IMR-90 (cell line): ENCODE results near the gene KDM5B. TPM values are rescaled to one million over a fixed set of nuclear protein-coding genes. Genes with fewer than 3 reads are reported as not detected.
"Not testable (repeated sequence)": the region's sequence is repeated elsewhere in the genome, so short reads cannot be mapped to it uniquely, and the experiment has no call there.

Experiments used
- ATAC-seq: fragments of 200-7000 bp; cut with Tn5 transposase; 2 replicates; pipeline ENCODE4 v1.9.1; 2020; ENCODE audit warnings: low read depth, mild to moderate bottlenecking, moderate library complexity
- BruUV-seq: library from RNA; stranded (reverse); fragments of 400-500 nt; replicated peaks from 2 replicates; lab custom pipeline; 2021; lab: Mats Ljungman, UMichigan
- CTCF ChIA-PET: fragments of 300-600 bp; formaldehyde crosslinking; extraction: SDS; loops from one replicate; lab custom pipeline; 2021; ENCODE audit warnings: antibody characterized with exemption; lab: Yijun Ruan, JAX
- POLR2A ChIA-PET: fragments of 300-600 bp; sonication (Branson Sonifier 250); formaldehyde crosslinking; loops from one replicate; lab custom pipeline; 2022; ENCODE audit warnings: antibody characterized with exemption; ENCODE audit not compliant: unreplicated experiment; lab: Charles Lee
- DNase-seq: peaks from one replicate; pipeline ENCODE4 v3.0.0; 2013
- H2AFZ ChIP-seq: replicated peaks from 2 replicates; pipeline ENCODE3; 2013; ENCODE audit warnings: low read length, mild to moderate bottlenecking; ENCODE audit not compliant: poor library complexity
- H2AK5ac ChIP-seq: 2 replicates; pipeline ENCODE4 v1.6.1; 2013; ENCODE audit warnings: low read depth, low read length, inconsistent platforms
- H2AK9ac ChIP-seq: replicated peaks from 2 replicates; pipeline ENCODE3; 2013; ENCODE audit warnings: mild to moderate bottlenecking, low read depth, low read length, moderate library complexity; ENCODE audit not compliant: poor library complexity
- H2BK120ac ChIP-seq: 2 replicates; pipeline ENCODE4 v1.6.1; 2013; ENCODE audit warnings: low read depth, low read length, inconsistent platforms
- H2BK15ac ChIP-seq: 3 replicates; pipeline ENCODE4 v1.6.1; 2013; ENCODE audit warnings: low read depth, low read length, inconsistent platforms
- H2BK20ac ChIP-seq: 2 replicates; pipeline ENCODE4 v1.6.1; 2013; ENCODE audit warnings: low read depth, mild to moderate bottlenecking, inconsistent platforms, low read length, moderate library complexity
- H2BK5ac ChIP-seq: 2 replicates; pipeline ENCODE4 v1.6.1; 2013; ENCODE audit warnings: mild to moderate bottlenecking, low read depth, low read length, inconsistent platforms; ENCODE audit not compliant: poor library complexity, severe bottlenecking
- H3K14ac ChIP-seq: replicated peaks from 2 replicates; pipeline ENCODE4 v1.6.1; 2013; ENCODE audit warnings: low read depth, low read length, inconsistent platforms
- H3K18ac ChIP-seq: 2 replicates; pipeline ENCODE4 v1.6.1; 2013; ENCODE audit warnings: low read depth, low read length, control low read depth
- H3K23ac ChIP-seq: 2 replicates; pipeline ENCODE4 v1.6.1; 2013; ENCODE audit warnings: low read depth, low read length, inconsistent platforms
- H3K27ac ChIP-seq: 2 replicates; pipeline ENCODE4 v1.5.1; 2013; ENCODE audit warnings: mild to moderate bottlenecking, control low read depth, low read length; ENCODE audit not compliant: insufficient read depth
- H3K27me3 ChIP-seq: 2 replicates; pipeline ENCODE4 v1.6.1; 2013; ENCODE audit warnings: low read length; ENCODE audit not compliant: control insufficient read depth, insufficient read depth
- H3K36me3 ChIP-seq: 2 replicates; pipeline ENCODE4 v1.6.1; 2013; ENCODE audit warnings: low read length, mixed read lengths; ENCODE audit not compliant: control insufficient read depth, insufficient read depth
- H3K4ac ChIP-seq: 2 replicates; pipeline ENCODE4 v1.6.1; 2013; ENCODE audit warnings: low read depth, low read length, inconsistent platforms
- H3K4me1 ChIP-seq: 2 replicates; pipeline ENCODE4 v1.6.1; 2013; ENCODE audit warnings: low read length, mixed read lengths; ENCODE audit not compliant: control insufficient read depth, insufficient read depth
- H3K4me2 ChIP-seq: 2 replicates; pipeline ENCODE4 v1.6.1; 2013; ENCODE audit warnings: low read depth, mild to moderate bottlenecking, control low read depth, low read length, moderate library complexity
- H3K4me3 ChIP-seq: 2 replicates; pipeline ENCODE4 v1.5.1; 2013; ENCODE audit warnings: low read depth, mild to moderate bottlenecking, control low read depth, low read length, moderate library complexity; ENCODE audit not compliant: insufficient read depth
- H3K56ac ChIP-seq: 2 replicates; pipeline ENCODE4 v1.6.1; 2013; ENCODE audit warnings: low read length, inconsistent platforms; ENCODE audit not compliant: insufficient read depth; ENCODE audit errors: extremely low read depth
- H3K79me1 ChIP-seq, 2 experiments: 2 replicates each; pipeline ENCODE4 v1.6.1; 2013; ENCODE audit warnings: low read length in 2 of 2, inconsistent platforms in 1 of 2, low read depth in 1 of 2
- H3K9ac ChIP-seq: 2 replicates; pipeline ENCODE4 v1.6.1; 2013; ENCODE audit warnings: low read depth, low read length, control low read depth
- H3K9me1 ChIP-seq: 2 replicates; pipeline ENCODE4 v1.6.1; 2013; ENCODE audit warnings: low read length, inconsistent platforms; ENCODE audit not compliant: insufficient read depth
- H3K9me3 ChIP-seq: 2 replicates; pipeline ENCODE4 v1.6.1; 2013; ENCODE audit warnings: low read length; ENCODE audit not compliant: control insufficient read depth, insufficient read depth
- H4K20me1 ChIP-seq: 2 replicates; pipeline ENCODE4 v1.6.1; 2013; ENCODE audit warnings: low read length, inconsistent platforms; ENCODE audit not compliant: insufficient read depth
- H4K5ac ChIP-seq: 2 replicates; pipeline ENCODE4 v1.6.1; 2013; ENCODE audit warnings: mild to moderate bottlenecking, low read depth, low read length, control low read depth
- H4K8ac ChIP-seq, 2 experiments: 2 replicates each; pipeline ENCODE4 v1.6.1; 2013; ENCODE audit warnings: low read depth in 2 of 2, low read length in 2 of 2, control low read depth in 1 of 2, inconsistent platforms in 1 of 2
- H4K91ac ChIP-seq: 2 replicates; pipeline ENCODE4 v1.6.1; 2013; ENCODE audit warnings: low read depth, low read length, inconsistent platforms; ENCODE audit not compliant: insufficient read depth
- MAFK ChIP-seq: IDR thresholded peaks from 2 replicates; pipeline ENCODE4 v1.6.1; 2012; ENCODE audit warnings: low read depth, low read length, improper control_type of control experiment
- MAZ ChIP-seq: IDR thresholded peaks from 2 replicates; pipeline ENCODE4 v1.6.1; 2012; ENCODE audit warnings: low read depth, mild to moderate bottlenecking, low read length, improper control_type of control experiment, moderate library complexity, borderline replicate concordance
- POLR2A ChIP-seq: IDR thresholded peaks from 2 replicates; pipeline ENCODE4 v1.6.1; 2012; ENCODE audit warnings: mild to moderate bottlenecking, low read depth, low read length
- RFX5 ChIP-seq: IDR thresholded peaks from 2 replicates; pipeline ENCODE4 v1.8.0; 2012; ENCODE audit warnings: low read depth, mild to moderate bottlenecking, low read length, moderate library complexity
- WGBS, 2 experiments: methylation state at CpG; one replicate each; pipeline versions ENCODE4 v1.1.5 to v1.1.7; 2013; ENCODE audit warnings: missing lambda C conversion rate in 2 of 2; ENCODE audit not compliant: insufficient read length in 1 of 2; ENCODE audit errors: extremely low coverage in 2 of 2; 5-methylcytosine and 5-hydroxymethylcytosine counted together
- dilution Hi-C: fragments of 300-500 bp; cut with HindIII; formaldehyde crosslinking; loops from one replicate; pipeline ENCODE4 v1.14.3; 2018; ENCODE audit warnings: low sequenced_read_pairs; ENCODE audit not compliant: unreplicated experiment
- in situ Hi-C: fragments of 300-500 bp; cut with MboI; formaldehyde crosslinking; loops from 3 replicates; pipeline ENCODE4 v1.14.3; 2019; ENCODE audit warnings: low sequenced_read_pairs, inconsistent platforms, mixed read lengths
- intact Hi-C: fragments of 100-400 bp; cut with micrococcal nuclease; formaldehyde crosslinking; loops from 2 replicates; pipeline ENCODE4 v1.10.0; 2022
- polyA plus RNA-seq, 3 experiments: library from polyadenylated mRNA; depleted of rRNA; stranded (reverse); fragments of >200 nt; gene quantifications; 2 replicates each; pipeline ENCODE4 v1.2.3, GENCODE V29; 2012; ENCODE audit warnings: low replicate concordance in 1 of 3
- total RNA-seq: library from RNA; depleted of rRNA; stranded (reverse); fragments of >200 nt; gene quantifications from 2 replicates; pipeline ENCODE4 v1.2.3, GENCODE V29; 2012
- TF ChIP-seq, protein P1 (sequence below): conservative IDR thresholded peaks from 2 replicates; pipeline ENCODE4 v1.5.1; 2012; ENCODE audit warnings: mild to moderate bottlenecking, low read depth, low read length, improper control_type of control experiment

Gene KDM5B
- total and polyA plus RNA-seq, 2 of the 4 experiments (the other 2 are of a cell fraction) = 28.8 to 82.1 TPM

DNA sequence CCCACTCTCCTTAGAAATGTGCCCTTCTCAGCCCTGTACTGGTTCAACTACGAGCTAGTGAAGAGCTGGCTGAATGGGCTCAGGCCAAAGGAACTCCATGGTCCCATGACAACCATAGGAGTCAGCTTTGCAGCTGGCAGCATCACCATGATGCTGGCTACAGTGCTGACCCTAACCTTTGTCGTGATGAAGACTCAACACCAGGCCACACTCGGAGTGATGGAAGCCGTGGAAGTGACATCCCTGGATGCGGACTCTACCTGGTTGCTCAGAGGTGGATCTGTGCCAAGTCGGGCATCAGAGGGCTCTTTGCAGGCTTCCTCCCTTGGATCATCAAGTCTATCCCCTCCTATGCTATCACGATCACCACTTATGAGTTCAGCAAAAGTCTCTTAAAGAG, 11.6 kb downstream of the KDM5B start:
- Histone ChIP-seq H4K20me1 (peaks cover 99% of the 10 kb centered on the region), H4K91ac (no peak overlapping the region), H4K5ac (no peak overlapping the region), H3K27ac (no peak overlapping the region), H3K9ac (no peak overlapping the region), H3K9me3 (no peaks in the 10 kb centered on the region), H3K4me3 (no peak overlapping the region), H2AFZ (no peak overlapping the region), H2AK5ac (no peak overlapping the region), H3K4ac (no peak overlapping the region), H3K56ac (no peak overlapping the region), H2BK20ac (no peak overlapping the region), H3K18ac (no peak overlapping the region), H2BK15ac (no peak overlapping the region), H3K4me1 (peaks cover 1% of the 10 kb centered on the region; the same call in 1 of the 2 replicates), H4K8ac (no peak overlapping the region), H3K23ac (no peak overlapping the region), H2BK120ac (no peak overlapping the region), H3K4me2 (no peak overlapping the region), H3K9me1 (peaks cover 22% of the 10 kb centered on the region), H3K36me3 (peaks cover 16% of the 10 kb centered on the region), H3K14ac (no peak overlapping the region), H2BK5ac (no peak overlapping the region), H3K79me1 (peaks cover 17 to 77% of the 10 kb centered on the region in 2 experiments), H2AK9ac (no peak overlapping the region), H3K27me3 (no peaks in the 10 kb centered on the region)
- in situ Hi-C loops = no loop called here
- BruUV-seq = no TSS peak
- DNase-seq = no peak
- CTCF ChIA-PET = no interaction called here
- POLR2A ChIA-PET = no interaction called here
- WGBS, 2 experiments = 90% methylated on average over 5 of the region's 7 CpGs; no CpG with 5 or more reads in 1 of the 2 experiments
- intact Hi-C loops = no loop called here
- no peak for ATAC-seq
- dilution Hi-C loops = no loop called here
- TF ChIP-seq, protein P1, sequence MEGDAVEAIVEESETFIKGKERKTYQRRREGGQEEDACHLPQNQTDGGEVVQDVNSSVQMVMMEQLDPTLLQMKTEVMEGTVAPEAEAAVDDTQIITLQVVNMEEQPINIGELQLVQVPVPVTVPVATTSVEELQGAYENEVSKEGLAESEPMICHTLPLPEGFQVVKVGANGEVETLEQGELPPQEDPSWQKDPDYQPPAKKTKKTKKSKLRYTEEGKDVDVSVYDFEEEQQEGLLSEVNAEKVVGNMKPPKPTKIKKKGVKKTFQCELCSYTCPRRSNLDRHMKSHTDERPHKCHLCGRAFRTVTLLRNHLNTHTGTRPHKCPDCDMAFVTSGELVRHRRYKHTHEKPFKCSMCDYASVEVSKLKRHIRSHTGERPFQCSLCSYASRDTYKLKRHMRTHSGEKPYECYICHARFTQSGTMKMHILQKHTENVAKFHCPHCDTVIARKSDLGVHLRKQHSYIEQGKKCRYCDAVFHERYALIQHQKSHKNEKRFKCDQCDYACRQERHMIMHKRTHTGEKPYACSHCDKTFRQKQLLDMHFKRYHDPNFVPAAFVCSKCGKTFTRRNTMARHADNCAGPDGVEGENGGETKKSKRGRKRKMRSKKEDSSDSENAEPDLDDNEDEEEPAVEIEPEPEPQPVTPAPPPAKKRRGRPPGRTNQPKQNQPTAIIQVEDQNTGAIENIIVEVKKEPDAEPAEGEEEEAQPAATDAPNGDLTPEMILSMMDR = no peak
- no peak for TF ChIP-seq MAFK
- TF ChIP-seq RFX5 = no peak
- TF ChIP-seq MAZ = no peak
- TF ChIP-seq POLR2A = no peak

DNA sequence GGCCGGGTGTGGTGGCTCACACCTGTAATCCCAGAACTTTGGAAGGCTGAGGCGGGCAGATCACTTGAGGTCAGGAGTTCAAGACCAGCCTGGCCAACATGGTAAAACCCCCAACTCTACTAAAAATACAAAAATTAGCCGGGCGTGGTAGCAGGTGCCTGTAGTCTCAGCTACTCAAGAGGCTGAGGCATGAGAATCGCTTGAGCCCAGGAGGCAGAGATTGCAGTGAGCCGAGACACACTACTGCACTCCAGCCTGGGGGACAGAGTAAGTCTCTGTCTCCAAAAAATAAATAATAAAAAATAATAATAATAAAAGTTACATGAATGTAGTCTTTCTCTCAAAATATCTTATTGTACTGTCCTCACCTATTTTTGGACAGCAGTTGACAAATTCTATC, 13.3 kb downstream of the KDM5B start:
- H2AK9ac ChIP-seq, POLR2A ChIA-PET: not testable (repeated sequence)

More for the DNA sequence above, 13.3 kb downstream of the KDM5B start:
- H3K4me3 ChIP-seq, ATAC-seq, BruUV-seq, H4K91ac ChIP-seq, CTCF ChIA-PET, H3K56ac ChIP-seq, H3K4ac ChIP-seq, H3K27ac ChIP-seq, H2BK5ac ChIP-seq, H4K5ac ChIP-seq, H3K4me1 ChIP-seq, H3K14ac ChIP-seq, H3K9ac ChIP-seq, intact Hi-C loops, H2AK5ac ChIP-seq, H2BK15ac ChIP-seq, H3K23ac ChIP-seq, H3K4me2 ChIP-seq, H2BK20ac ChIP-seq, H3K9me3 ChIP-seq, DNase-seq, H4K8ac ChIP-seq, H3K18ac ChIP-seq, H2AFZ ChIP-seq, dilution Hi-C loops, H2BK120ac ChIP-seq, in situ Hi-C loops, H3K27me3 ChIP-seq: not testable (repeated sequence)
- peaks cover 22% of the 10 kb centered on the region for H3K9me1 ChIP-seq
- H3K79me1 ChIP-seq = peaks cover 17 to 81% of the 10 kb centered on the region in 2 experiments
- no CpG with 5 or more reads among the region's 6 CpGs for WGBS, 2 experiments
- H4K20me1 ChIP-seq = peaks cover 100% of the 10 kb centered on the region
- peaks cover 16% of the 10 kb centered on the region for H3K36me3 ChIP-seq
